Endothelial cell (in vitro differentiated cells): ENCODE data around the gene TLN1. TPM values are rescaled to one million over a fixed set of nuclear protein-coding genes. Genes with fewer than 3 reads are reported as not detected.

Experiments used
- DNase-seq: peaks from one replicate; pipeline ENCODE4 v3.0.0; 2021; ENCODE audit warnings: low spot score
- H3K27ac Mint-ChIP-seq: one replicate; pipeline ENCODE4 v1.8.0; 2021; ENCODE audit warnings: mixed read lengths, inconsistent platforms; ENCODE audit not compliant: unreplicated experiment
- H3K27me3 Mint-ChIP-seq: one replicate; pipeline ENCODE4 v1.8.0; 2021; ENCODE audit warnings: mild to moderate bottlenecking, moderate library complexity, mixed read lengths, inconsistent platforms; ENCODE audit not compliant: unreplicated experiment
- H3K36me3 Mint-ChIP-seq: one replicate; pipeline ENCODE4 v1.8.0; 2021; ENCODE audit warnings: mild to moderate bottlenecking, low read depth, mixed read lengths, inconsistent platforms; ENCODE audit not compliant: unreplicated experiment
- H3K4me1 Mint-ChIP-seq: one replicate; pipeline ENCODE4 v1.8.0; 2021; ENCODE audit warnings: mild to moderate bottlenecking, mixed read lengths, inconsistent platforms; ENCODE audit not compliant: unreplicated experiment
- H3K4me3 Mint-ChIP-seq: one replicate; pipeline ENCODE4 v1.8.0; 2021; ENCODE audit warnings: mild to moderate bottlenecking, mixed read lengths, inconsistent platforms; ENCODE audit not compliant: unreplicated experiment
- H3K9me3 Mint-ChIP-seq: one replicate; pipeline ENCODE4 v1.8.0; 2021; ENCODE audit warnings: mixed read lengths, inconsistent platforms; ENCODE audit not compliant: unreplicated experiment
- CTCF ChIP-seq: fragments of 200-600 bp; sonication (generic); IDR thresholded peaks from one replicate; pipeline ENCODE4 v1.5.0; 2021; ENCODE audit warnings: antibody characterized with exemption; ENCODE audit not compliant: unreplicated experiment
- total RNA-seq: library from RNA; stranded (reverse); fragmentation: NEBNext Ultra II Directional; extraction: Animal tissue kit (Norgen Biotek cat#: 25700); gene quantifications from one replicate; pipeline ENCODE4 v1.2.1, GENCODE V29; 2021; ENCODE audit not compliant: unreplicated experiment

The TLN1 gene
- total RNA-seq, 1 donor from 2014 or later: 370 TPM

DNA sequence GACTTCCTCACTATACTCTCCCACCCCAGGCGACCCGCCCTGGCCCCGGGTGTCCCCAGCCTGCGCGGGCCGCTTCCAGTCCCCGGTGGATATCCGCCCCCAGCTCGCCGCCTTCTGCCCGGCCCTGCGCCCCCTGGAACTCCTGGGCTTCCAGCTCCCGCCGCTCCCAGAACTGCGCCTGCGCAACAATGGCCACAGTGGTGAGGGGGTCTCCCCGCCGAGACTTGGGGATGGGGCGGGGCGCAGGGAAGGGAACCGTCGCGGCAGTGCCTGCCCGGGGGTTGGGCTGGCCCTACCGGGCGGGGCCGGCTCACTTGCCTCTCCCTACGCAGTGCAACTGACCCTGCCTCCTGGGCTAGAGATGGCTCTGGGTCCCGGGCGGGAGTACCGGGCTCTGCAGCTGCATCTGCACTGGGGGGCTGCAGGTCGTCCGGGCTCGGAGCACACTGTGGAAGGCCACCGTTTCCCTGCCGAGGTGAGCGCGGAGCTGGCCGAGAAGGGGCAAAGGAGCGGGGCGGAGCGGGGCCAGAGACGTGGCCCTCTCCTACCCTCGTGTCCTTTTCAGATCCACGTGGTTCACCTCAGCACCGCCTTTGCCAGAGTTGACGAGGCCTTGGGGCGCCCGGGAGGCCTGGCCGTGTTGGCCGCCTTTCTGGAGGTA lies 56.1 kb downstream of the TLN1 start:
- H3K4me1 Mint-ChIP-seq: peaks cover 26% of the 10 kb centered on the region
- H3K27ac Mint-ChIP-seq: no peak overlapping the region
- no peak for TF ChIP-seq CTCF
- DNase-seq: peak; percentile 81
- no peaks in the 10 kb centered on the region for H3K9me3 Mint-ChIP-seq
- H3K27me3 Mint-ChIP-seq: peaks cover 11% of the 10 kb centered on the region
- H3K36me3 Mint-ChIP-seq: no peaks in the 10 kb centered on the region
- peak overlapping the region; percentile 66 for H3K4me3 Mint-ChIP-seq

GRCh38 chr9:35675204-35675603 lies 56.8 kb downstream of the TLN1 start:
- Mint-ChIP-seq H3K9me3 (no peaks in the 10 kb centered on the region), H3K27ac (no peak overlapping the region), H3K4me3 (peak overlapping the region; percentile 59), H3K27me3 (peaks cover 11% of the 10 kb centered on the region), H3K36me3 (no peaks in the 10 kb centered on the region), H3K4me1 (peaks cover 25% of the 10 kb centered on the region)
- TF ChIP-seq CTCF: no peak
- no peak for DNase-seq

DNA sequence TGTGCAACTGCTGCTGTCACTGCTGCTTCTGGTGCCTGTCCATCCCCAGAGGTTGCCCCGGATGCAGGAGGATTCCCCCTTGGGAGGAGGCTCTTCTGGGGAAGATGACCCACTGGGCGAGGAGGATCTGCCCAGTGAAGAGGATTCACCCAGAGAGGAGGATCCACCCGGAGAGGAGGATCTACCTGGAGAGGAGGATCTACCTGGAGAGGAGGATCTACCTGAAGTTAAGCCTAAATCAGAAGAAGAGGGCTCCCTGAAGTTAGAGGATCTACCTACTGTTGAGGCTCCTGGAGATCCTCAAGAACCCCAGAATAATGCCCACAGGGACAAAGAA lies 58.0 kb downstream of the TLN1 start:
- peaks cover 17% of the 10 kb centered on the region for H3K4me1 Mint-ChIP-seq
- no peak overlapping the region for H3K4me3 Mint-ChIP-seq
- H3K36me3 Mint-ChIP-seq: no peaks in the 10 kb centered on the region
- no peaks in the 10 kb centered on the region for H3K9me3 Mint-ChIP-seq
- H3K27ac Mint-ChIP-seq: no peak overlapping the region
- DNase-seq: no peak
- H3K27me3 Mint-ChIP-seq: peaks cover 11% of the 10 kb centered on the region
- TF ChIP-seq CTCF: no peak

GRCh38 chr9:35673132-35674024 lies 58.6 kb downstream of the TLN1 start, which contains the start of gene CA9:
TSS of gene CA9 (plus strand) at chr9:35673928. CDS start at chr9:35673960, 32 bp downstream.
- Mint-ChIP-seq H3K4me3 (peak within 1 kb of the TSS; percentile 29), H3K36me3 (no peaks in the 10 kb centered on the region), H3K9me3 (no peaks in the 10 kb centered on the region)

More at GRCh38 chr9:35673132-35674024, 58.6 kb downstream of the TLN1 start, which contains the start of gene CA9:
- peaks cover 11% of the 10 kb centered on the region for H3K27me3 Mint-ChIP-seq
- no peak for DNase-seq
- peaks cover 13% of the 10 kb centered on the region for H3K4me1 Mint-ChIP-seq
- no peak within 1 kb of the TSS for H3K27ac Mint-ChIP-seq
- no peak for TF ChIP-seq CTCF
